Measurements from ENCODE around the gene HS6ST1.

HS6ST1 gene

GRCh38 chr2:128275498-128276045 lies 43.1 kb downstream of the HS6ST1 start:
- no peak overlapping the region for H3K4me3 ChIP-seq (ENCODE audit: control insufficient read depth, low read depth, low read length)
- no peak for TF ChIP-seq CTCF (conservative IDR thresholded peaks at IDR 0.05; ENCODE audit: control insufficient read depth, insufficient read depth, low read depth, low read length)
- DNase-seq (ENCODE audit: low read depth), result no peak

- no peak overlapping the region for H3K4me3 ChIP-seq (ENCODE audit: control insufficient read depth, low read depth, low read length)
- no peak for DNase-seq (ENCODE audit: low read depth)
- no peak for TF ChIP-seq CTCF (conservative IDR thresholded peaks at IDR 0.05; ENCODE audit: control insufficient read depth, insufficient read depth, low read depth, low read length)
These were observed 44.5 kb downstream of the HS6ST1 start for GRCh38 chr2:128274218-128274617.

GRCh38 chr2:128273469-128274081 lies 45.1 kb downstream of the HS6ST1 start:
- TF ChIP-seq CTCF (conservative IDR thresholded peaks at IDR 0.05; ENCODE audit: control insufficient read depth, insufficient read depth, low read depth, low read length), result no peak
- DNase-seq (ENCODE audit: low read depth), result no peak
- H3K4me3 ChIP-seq (ENCODE audit: control insufficient read depth, low read depth, low read length), result no peak overlapping the region

- DNase-seq (ENCODE audit: low read depth), result no peak
- TF ChIP-seq CTCF (conservative IDR thresholded peaks at IDR 0.05; ENCODE audit: control insufficient read depth, insufficient read depth, low read depth, low read length), result no peak
- H3K4me3 ChIP-seq (ENCODE audit: control insufficient read depth, low read depth, low read length), result no peak overlapping the region
These were observed 45.8 kb downstream of the HS6ST1 start for GRCh38 chr2:128272601-128273468.

GRCh38 chr2:128271911-128272600 lies 46.6 kb downstream of the HS6ST1 start:
- no peak for DNase-seq (ENCODE audit: low read depth)
- no peak overlapping the region for H3K4me3 ChIP-seq (ENCODE audit: control insufficient read depth, low read depth, low read length)
- no peak for TF ChIP-seq CTCF (conservative IDR thresholded peaks at IDR 0.05; ENCODE audit: control insufficient read depth, insufficient read depth, low read depth, low read length)

GRCh38 chr2:128271597-128271910 lies 47.1 kb downstream of the HS6ST1 start:
- DNase-seq (ENCODE audit: low read depth), result no peak
- TF ChIP-seq CTCF (conservative IDR thresholded peaks at IDR 0.05; ENCODE audit: control insufficient read depth, insufficient read depth, low read depth, low read length), result no peak
- H3K4me3 ChIP-seq (ENCODE audit: control insufficient read depth, low read depth, low read length), result no peak overlapping the region
